Activated CD4-positive, alpha-beta T cell treated with anti-CD3 and anti-CD28 coated beads, Interleukin-2, amount 50 U/mL, for 4 hours (primary cell): ENCODE measurements around the gene NDUFS6.

Experiments used
- DNase-seq, 2 experiments: peaks; one replicate each; pipeline ENCODE4 v3.0.0-alpha.2; 2020

Gene NDUFS6

GRCh38 chr5:1767524-1768282 lies 33.5 kb upstream of the NDUFS6 start:
- no peak for DNase-seq

- DNase-seq = no peak
Measured at GRCh38 chr5:1768283-1769000, 32.8 kb upstream of the NDUFS6 start.

- DNase-seq = no peak
Measured at GRCh38 chr5:1769017-1769640, 32.1 kb upstream of the NDUFS6 start.

GRCh38 chr5:1769752-1770442 lies 31.3 kb upstream of the NDUFS6 start:
- no peak for DNase-seq

GRCh38 chr5:1770443-1770802 lies 30.8 kb upstream of the NDUFS6 start:
- no peak for DNase-seq

GRCh38 chr5:1771149-1772065 lies 29.8 kb upstream of the NDUFS6 start:
- DNase-seq = no peak

- DNase-seq = no peak
Measured at GRCh38 chr5:1772634-1773033, 28.6 kb upstream of the NDUFS6 start.

GRCh38 chr5:1776831-1777230 lies 24.4 kb upstream of the NDUFS6 start:
- DNase-seq = no peak

- no peak for DNase-seq
Measured at GRCh38 chr5:1777281-1778137, 23.7 kb upstream of the NDUFS6 start.

- no peak for DNase-seq
Measured at GRCh38 chr5:1778138-1779020, 22.8 kb upstream of the NDUFS6 start.

GRCh38 chr5:1779021-1779680 lies 22.1 kb upstream of the NDUFS6 start:
- DNase-seq = no peak

GRCh38 chr5:1779782-1780613 lies 21.2 kb upstream of the NDUFS6 start:
- DNase-seq = no peak

- no peak for DNase-seq
Measured at GRCh38 chr5:1780614-1780930, 20.6 kb upstream of the NDUFS6 start.

- DNase-seq = no peak
Measured at GRCh38 chr5:1781107-1781506, 20.1 kb upstream of the NDUFS6 start.

- no peak for DNase-seq
Measured at GRCh38 chr5:1781726-1782384, 19.4 kb upstream of the NDUFS6 start.

- no peak for DNase-seq
Measured at GRCh38 chr5:1782385-1783215, 18.6 kb upstream of the NDUFS6 start.

GRCh38 chr5:1783216-1783554 lies 18.0 kb upstream of the NDUFS6 start:
- no peak for DNase-seq
